Measurements from ENCODE around the gene CUX1.

DNA sequence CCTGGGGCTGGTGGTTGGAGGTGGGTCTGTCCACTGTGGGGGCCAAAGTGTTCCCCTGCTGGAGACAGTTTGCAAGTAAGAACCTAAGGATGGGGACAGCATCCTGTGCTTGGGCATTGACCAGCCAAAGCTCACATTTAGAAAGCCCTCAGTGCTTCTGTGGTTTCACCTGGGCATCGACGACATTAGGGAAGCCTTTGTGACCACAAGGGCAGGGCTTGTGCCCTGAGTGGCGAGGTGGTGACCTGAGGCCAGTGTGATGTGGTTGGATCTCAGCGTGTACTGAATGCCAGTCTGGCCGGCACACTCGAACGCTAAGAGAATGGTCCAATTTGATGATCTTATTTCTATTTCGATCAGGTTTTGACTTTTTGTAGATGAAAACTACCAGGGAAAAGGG lies 437.1 kb downstream of the CUX1 start:
- TF ChIP-seq, protein P1, sequence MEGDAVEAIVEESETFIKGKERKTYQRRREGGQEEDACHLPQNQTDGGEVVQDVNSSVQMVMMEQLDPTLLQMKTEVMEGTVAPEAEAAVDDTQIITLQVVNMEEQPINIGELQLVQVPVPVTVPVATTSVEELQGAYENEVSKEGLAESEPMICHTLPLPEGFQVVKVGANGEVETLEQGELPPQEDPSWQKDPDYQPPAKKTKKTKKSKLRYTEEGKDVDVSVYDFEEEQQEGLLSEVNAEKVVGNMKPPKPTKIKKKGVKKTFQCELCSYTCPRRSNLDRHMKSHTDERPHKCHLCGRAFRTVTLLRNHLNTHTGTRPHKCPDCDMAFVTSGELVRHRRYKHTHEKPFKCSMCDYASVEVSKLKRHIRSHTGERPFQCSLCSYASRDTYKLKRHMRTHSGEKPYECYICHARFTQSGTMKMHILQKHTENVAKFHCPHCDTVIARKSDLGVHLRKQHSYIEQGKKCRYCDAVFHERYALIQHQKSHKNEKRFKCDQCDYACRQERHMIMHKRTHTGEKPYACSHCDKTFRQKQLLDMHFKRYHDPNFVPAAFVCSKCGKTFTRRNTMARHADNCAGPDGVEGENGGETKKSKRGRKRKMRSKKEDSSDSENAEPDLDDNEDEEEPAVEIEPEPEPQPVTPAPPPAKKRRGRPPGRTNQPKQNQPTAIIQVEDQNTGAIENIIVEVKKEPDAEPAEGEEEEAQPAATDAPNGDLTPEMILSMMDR (IDR thresholded peaks at IDR 0.05): no peak
- no peak for TF ChIP-seq POLR2A (IDR thresholded peaks at IDR 0.05)
